NCI-H748 treated with DMSO at 0.1 percent for 48 hours (cell line): ENCODE measurements around the gene R3HDM1.
A peak's percentile ranks its signal among the peaks of the same experiment; 100 is the strongest.
"Not testable (repeated sequence)": the region's sequence is repeated elsewhere in the genome, so short reads cannot be mapped to it uniquely, and the experiment has no call there.

Experiments used
- DNase-seq: peaks from one replicate; lab custom pipeline; 2025; lab: John Stamatoyannopoulos, UW

R3HDM1 gene

DNA sequence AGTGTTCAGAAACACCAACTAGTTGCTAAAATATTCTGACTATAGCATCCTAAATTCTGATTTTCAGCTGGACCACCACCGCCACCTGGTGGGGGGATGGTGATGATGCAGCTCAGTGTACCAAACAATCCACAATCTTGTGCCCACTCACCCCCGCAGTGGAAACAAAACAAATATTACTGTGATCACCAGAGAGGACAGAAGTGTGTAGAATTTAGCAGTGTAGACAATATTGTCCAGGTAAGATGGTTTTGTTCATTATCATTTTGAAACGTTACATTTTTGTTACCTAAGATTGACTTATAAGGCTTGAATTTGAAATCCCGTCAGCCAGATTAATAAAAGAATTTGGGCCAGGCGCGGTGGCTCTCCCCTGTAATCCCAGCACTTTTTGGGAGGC lies 178.7 kb downstream of the R3HDM1 start:
- no peak for DNase-seq

GRCh38 chr2:135715086-135715485 lies 183.8 kb downstream of the R3HDM1 start:
- not testable (repeated sequence) for DNase-seq

- DNase-seq, result no peak
Observed at GRCh38 chr2:135728064-135728743, 196.9 kb downstream of the R3HDM1 start.

DNA sequence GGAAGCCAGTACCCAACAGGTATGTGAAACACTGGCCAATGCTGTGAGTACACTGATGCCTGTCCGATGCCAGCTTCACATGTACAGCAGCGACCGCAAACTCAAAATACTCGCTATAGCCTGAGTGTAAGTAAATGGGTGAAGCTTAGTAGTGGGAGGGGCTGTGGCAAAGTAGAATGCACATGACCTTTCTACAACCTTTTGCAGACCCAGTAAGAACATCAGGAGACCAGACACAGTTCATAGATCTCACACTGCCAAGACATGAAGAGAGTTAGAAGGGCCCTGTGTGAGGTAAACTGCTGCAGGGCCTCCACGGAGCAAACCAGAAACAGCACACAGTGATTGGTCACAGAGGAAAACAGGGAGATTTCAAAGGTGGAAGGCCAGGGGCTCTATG lies 201.3 kb downstream of the R3HDM1 start:
- no peak for DNase-seq

DNA sequence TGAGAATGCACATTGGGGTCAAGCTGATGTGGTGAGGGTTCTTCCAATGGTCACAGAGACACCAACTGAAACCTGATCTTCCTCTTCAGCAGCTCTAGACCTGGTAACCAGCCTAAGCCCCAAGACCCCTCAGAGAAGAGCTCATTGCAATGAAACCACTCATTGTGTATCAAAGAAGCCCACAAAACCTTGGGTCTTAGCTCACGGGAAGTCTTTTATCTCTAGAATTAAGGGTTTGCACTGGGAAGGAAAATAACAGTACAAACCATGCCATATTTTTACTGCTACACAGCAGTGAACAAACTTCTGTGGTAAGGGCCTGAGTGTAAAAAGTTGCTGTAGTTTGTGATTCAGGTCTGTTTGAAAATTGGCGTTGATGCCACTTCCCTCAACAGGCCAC lies 201.8 kb downstream of the R3HDM1 start:
- DNase-seq, result no peak

GRCh38 chr2:135736546-135736945 lies 205.3 kb downstream of the R3HDM1 start:
- DNase-seq, result no peak

- DNase-seq, result no peak
Observed at GRCh38 chr2:135740206-135740605, 208.9 kb downstream of the R3HDM1 start.

DNA sequence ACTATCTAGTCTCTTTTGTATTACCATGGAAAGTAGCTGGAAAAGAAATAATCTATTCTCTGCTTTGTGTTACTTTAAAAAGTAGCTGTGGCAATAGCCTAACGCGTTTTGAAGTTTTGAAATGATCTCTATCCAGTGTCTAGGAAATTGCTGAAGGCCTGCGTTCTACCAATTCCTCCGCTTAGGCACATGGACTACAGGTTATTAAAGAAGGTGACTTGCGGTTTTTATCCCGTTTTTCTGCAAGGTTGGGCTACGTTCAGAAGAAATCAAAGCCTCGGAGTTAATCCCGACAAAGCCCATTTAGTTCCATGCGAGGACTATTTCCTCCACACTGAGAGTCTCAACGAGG lies 209.7 kb downstream of the R3HDM1 start:
- DNase-seq, result no peak

DNA sequence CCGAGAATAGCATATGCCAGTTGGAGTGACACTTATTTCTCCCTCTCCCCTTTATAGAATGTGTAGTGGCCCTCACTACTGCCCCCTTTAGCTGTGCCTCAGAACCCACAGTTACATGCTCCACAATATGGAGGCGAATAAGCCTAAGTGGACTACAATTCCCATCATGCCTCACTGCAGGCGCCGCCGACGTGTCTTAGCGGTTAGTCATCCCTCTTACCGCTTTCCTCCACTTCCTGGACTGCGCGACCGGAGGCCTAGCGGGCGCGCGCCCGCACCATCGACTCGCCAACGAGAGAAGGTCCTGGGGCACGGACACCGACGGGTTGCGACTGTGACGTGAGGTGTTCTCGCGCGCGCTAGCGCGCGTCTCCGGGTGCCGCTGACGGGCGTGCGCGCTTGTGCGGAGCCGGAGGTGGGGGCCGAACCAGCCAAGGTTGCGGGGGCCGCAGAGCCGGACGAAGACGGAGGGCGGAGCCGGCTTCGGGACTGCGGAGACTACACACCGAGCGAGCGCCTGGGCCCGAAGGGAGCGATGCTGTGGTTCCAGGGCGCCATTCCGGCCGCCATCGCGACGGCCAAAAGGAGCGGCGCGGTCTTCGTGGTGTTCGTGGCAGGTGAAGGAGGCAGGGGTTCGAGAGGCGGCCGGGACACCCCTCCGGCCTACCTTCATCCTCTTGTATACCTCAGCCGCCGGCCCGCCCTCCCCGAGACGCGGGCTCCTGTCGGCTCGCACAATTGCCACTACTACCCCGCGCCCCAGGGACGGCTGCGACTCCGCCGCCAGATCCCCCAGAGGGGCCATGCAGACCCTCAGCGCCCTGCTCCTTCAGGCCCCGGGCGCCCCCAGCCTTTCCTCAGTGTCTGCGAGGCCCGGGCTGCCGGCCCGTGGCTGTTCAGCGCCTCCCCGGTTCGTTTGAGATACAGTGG lies 210.4 kb downstream of the R3HDM1 start, which contains the start of gene UBXN4:
Gene UBXN4, plus strand, starts transcription at position 461 of the 930 bp plus-strand sequence. Its CDS starts 75 bp downstream, at position 536.
- DNase-seq, result peak; percentile 84

GRCh38 chr2:135742325-135742757 lies 211.1 kb downstream of the R3HDM1 start:
- DNase-seq, result no peak

- no peak for DNase-seq
Observed at GRCh38 chr2:135743860-135744259, 212.6 kb downstream of the R3HDM1 start.

DNA sequence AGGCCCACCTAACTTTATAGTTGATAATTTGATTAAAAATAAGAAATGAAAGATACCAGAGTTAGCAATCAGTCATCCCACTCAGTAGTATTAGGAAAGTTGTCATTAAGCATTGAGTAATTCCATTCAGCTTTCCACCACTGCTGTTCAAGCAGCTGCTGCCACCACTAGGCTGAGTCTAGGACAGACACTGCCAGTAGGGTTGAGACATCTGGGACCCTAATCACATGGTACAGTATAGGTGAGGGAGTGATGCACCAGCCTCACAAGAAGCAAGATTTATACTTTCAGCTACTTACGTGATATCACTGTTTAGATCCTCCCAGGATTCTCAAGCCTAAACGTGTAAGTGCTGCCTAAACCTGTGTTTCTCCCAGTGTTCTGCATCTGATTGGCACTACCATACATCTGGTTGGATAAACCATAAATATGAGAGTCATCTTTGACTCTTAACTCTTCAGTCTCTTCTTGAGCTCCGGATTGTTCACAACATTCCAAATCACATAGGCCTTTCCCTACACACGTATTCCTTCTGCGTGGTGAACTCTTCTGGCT lies 213.6 kb downstream of the R3HDM1 start:
- DNase-seq, result no peak

- DNase-seq, result no peak
Observed at GRCh38 chr2:135745545-135745944, 214.3 kb downstream of the R3HDM1 start.

DNA sequence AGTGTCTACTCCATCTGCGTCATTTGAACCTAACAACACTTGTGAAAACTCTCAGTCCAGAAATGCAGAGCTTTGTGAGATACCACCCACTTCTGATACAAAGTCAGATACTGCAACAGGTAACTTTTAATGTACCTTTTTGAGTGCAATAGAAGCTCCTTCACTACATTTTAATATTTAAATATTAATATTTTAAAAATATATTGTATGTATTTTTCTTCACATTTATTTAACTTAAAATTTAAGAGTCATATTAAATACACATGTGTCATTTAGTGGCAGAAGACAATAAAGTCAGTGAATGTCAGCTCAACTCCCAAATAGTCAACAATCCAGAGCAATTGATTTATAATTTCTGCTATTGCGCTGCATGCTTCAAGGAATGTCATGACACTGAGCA lies 224.3 kb downstream of the R3HDM1 start:
- DNase-seq, result no peak

- DNase-seq, result no peak
Observed at GRCh38 chr2:135756692-135757091, 225.4 kb downstream of the R3HDM1 start.

DNA sequence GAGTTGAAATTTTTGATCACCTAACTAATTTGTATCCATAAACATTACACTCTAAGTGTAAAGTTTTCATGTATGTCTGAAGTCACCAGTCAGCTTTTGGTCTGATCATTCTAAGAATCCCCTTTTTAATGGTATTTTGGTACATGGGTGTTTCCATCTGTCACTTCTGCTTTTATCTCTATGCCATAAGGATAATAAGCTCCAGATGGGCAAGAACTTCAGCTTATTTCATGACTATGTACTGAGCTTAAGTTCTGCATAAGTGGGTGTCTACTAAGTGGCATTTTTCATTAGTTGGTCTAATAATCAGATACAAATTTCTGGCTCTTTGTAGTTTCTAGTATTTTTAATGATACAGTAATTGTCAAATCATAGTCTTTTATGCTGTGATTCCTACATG lies 230.7 kb downstream of the R3HDM1 start:
- no peak for DNase-seq

- DNase-seq, result no peak
Observed at GRCh38 chr2:135762530-135762929, 231.2 kb downstream of the R3HDM1 start.

DNA sequence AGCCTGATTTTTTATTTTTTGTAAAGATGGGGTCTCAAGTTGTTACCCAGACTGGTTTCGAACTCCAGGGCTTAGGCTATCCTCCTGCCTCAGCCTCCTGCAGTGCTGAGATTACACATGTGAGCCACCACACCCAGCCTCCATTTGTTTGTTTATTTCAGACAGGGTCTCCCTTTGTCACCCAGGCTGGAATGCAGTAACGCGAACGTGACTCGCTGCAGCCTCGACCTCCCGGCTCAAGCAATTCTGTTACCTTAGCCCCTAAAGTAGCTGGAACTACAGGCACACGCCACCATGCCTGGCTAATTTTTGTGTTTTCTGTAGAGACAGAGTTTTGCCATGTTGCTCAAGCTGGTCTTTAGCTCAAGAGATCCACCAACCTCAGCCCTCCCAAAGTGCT lies 237.6 kb downstream of the R3HDM1 start:
- DNase-seq, result no peak

DNA sequence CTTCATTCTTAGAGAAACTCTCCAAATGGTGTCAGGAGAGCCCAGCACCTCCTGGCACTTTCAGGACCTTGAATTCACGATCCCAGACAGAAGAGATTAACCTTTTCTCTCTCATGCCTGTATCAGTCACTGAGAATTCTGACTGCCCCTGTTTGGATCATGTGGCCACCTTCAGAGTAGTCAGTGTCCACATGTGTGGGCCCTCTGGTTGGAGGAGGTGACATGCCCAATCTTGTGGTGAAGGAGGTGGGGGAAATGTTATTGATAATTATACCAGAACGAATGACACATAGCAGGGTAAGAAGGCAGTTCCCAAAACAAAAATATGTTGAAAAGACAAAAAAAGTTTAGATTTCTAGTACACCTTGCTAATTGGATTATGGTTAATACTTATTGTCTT lies 242.0 kb downstream of the R3HDM1 start:
- no peak for DNase-seq

DNA sequence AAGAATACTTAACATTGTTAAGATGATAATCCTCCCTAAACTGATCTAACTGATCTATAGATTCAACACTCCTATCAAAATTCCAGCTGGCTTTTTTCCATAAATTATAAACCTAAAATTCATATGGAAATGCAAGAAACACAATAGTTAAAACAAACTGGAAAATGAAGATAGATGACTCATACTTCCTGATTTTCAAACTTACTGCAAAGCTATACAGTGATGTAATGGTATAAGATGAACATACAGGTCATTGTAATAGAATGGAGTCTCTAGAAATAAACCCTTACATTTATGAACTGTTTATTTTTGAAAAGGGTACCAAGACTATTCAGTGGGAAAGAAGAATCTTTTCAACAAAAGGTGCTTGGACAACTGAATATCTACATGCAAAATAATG lies 242.6 kb downstream of the R3HDM1 start:
- no peak for DNase-seq
